H9 (cell line): Measurements from ENCODE around the gene NQO1. TPM values are rescaled to one million over a fixed set of nuclear protein-coding genes. Genes with fewer than 3 reads are reported as not detected.
A peak's percentile ranks its signal among the peaks of the same experiment; 100 is the strongest.

ENCODE experiments used
- DNase-seq: peaks from one replicate; pipeline ENCODE4 v3.0.0-alpha.2; 2017
- H2AFZ ChIP-seq: one replicate; pipeline ENCODE4 v1.6.1; 2013; ENCODE audit warnings: mild to moderate bottlenecking, low read length, control low read depth, moderate library complexity
- H2AK5ac ChIP-seq: 2 replicates; pipeline ENCODE4 v1.6.1; 2013; ENCODE audit warnings: low read length, control low read depth, mixed read lengths; ENCODE audit not compliant: insufficient read length
- H2BK120ac ChIP-seq: one replicate; pipeline ENCODE4 v1.6.1; 2013; ENCODE audit warnings: low read depth, mild to moderate bottlenecking, low read length, control low read depth, inconsistent platforms; ENCODE audit not compliant: poor library complexity, severe bottlenecking
- H2BK12ac ChIP-seq: 2 replicates; pipeline ENCODE4 v1.6.1; 2013; ENCODE audit warnings: low read length, control low read depth, mixed read lengths, low read depth; ENCODE audit not compliant: insufficient read length
- H2BK15ac ChIP-seq: 2 replicates; pipeline ENCODE4 v1.6.1; 2013; ENCODE audit warnings: low read depth, low read length, control low read depth
- H2BK20ac ChIP-seq: one replicate; pipeline ENCODE4 v1.6.1; 2013; ENCODE audit warnings: low read depth, mild to moderate bottlenecking, low read length, control low read depth, inconsistent platforms; ENCODE audit not compliant: poor library complexity, severe bottlenecking
- H2BK5ac ChIP-seq: 2 replicates; pipeline ENCODE4 v1.6.1; 2013; ENCODE audit warnings: low read length, control low read depth, mixed read lengths; ENCODE audit not compliant: insufficient read length
- H3K14ac ChIP-seq: 2 replicates; pipeline ENCODE4 v1.6.1; 2013; ENCODE audit warnings: low read length, control low read depth; ENCODE audit not compliant: insufficient read depth
- H3K18ac ChIP-seq: 2 replicates; pipeline ENCODE4 v1.6.1; 2013; ENCODE audit warnings: low read depth, mild to moderate bottlenecking, mixed read lengths, low read length, control low read depth; ENCODE audit not compliant: insufficient read length
- H3K23ac ChIP-seq: 2 replicates; pipeline ENCODE4 v1.6.1; 2013; ENCODE audit warnings: low read length, control low read depth, mixed read lengths, low read depth; ENCODE audit not compliant: insufficient read length
- H3K23me2 ChIP-seq: 2 replicates; pipeline ENCODE4 v1.6.1; 2013; ENCODE audit warnings: low read depth, mild to moderate bottlenecking, mixed read lengths, low read length, control low read depth; ENCODE audit not compliant: insufficient read length, poor library complexity, severe bottlenecking
- H3K27ac ChIP-seq: 2 replicates; pipeline ENCODE4 v1.5.1; 2013; ENCODE audit warnings: low read length, control low read depth, mixed read lengths, low read depth; ENCODE audit not compliant: insufficient read length
- H3K27me3 ChIP-seq: 2 replicates; pipeline ENCODE4 v1.6.1; 2013; ENCODE audit warnings: low read length, control low read depth, inconsistent platforms; ENCODE audit not compliant: insufficient read depth
- H3K4ac ChIP-seq: 2 replicates; pipeline ENCODE4 v1.6.1; 2013; ENCODE audit warnings: low read depth, mild to moderate bottlenecking, control low read depth, inconsistent platforms, low read length, moderate library complexity
- H3K4me1 ChIP-seq: 2 replicates; pipeline ENCODE4 v1.6.1; 2013; ENCODE audit warnings: low read length, control low read depth, inconsistent platforms; ENCODE audit not compliant: insufficient read depth
- H3K4me2 ChIP-seq: 2 replicates; pipeline ENCODE4 v1.6.1; 2013; ENCODE audit warnings: low read length, control low read depth, mixed read lengths; ENCODE audit not compliant: insufficient read length, insufficient read depth
- H3K56ac ChIP-seq: 2 replicates; pipeline ENCODE4 v1.6.1; 2013; ENCODE audit warnings: low read depth, mild to moderate bottlenecking, mixed read lengths, low read length, control low read depth; ENCODE audit not compliant: insufficient read length
- H3K79me1 ChIP-seq: 2 replicates; pipeline ENCODE4 v1.6.1; 2013; ENCODE audit warnings: low read depth, mild to moderate bottlenecking, moderate library complexity, low read length, control low read depth, inconsistent platforms; ENCODE audit not compliant: insufficient read depth, poor library complexity, severe bottlenecking
- H3K79me2 ChIP-seq: 2 replicates; pipeline ENCODE4 v1.6.1; 2013; ENCODE audit warnings: low read length, control low read depth, inconsistent platforms; ENCODE audit not compliant: insufficient read depth
- H3K9ac ChIP-seq: 2 replicates; pipeline ENCODE4 v1.6.1; 2013; ENCODE audit warnings: low read length, control low read depth, mixed read lengths; ENCODE audit not compliant: insufficient read length; ENCODE audit errors: extremely low read depth
- H3K9me3 ChIP-seq: one replicate; pipeline ENCODE4 v1.6.1; 2013; ENCODE audit warnings: low read depth, low read length, inconsistent platforms; ENCODE audit not compliant: control insufficient read depth
- H3T11ph ChIP-seq: one replicate; pipeline ENCODE4 v1.6.1; 2013; ENCODE audit warnings: mild to moderate bottlenecking, low read length, control low read depth, inconsistent platforms
- H4K20me1 ChIP-seq: one replicate; pipeline ENCODE4 v1.6.1; 2013; ENCODE audit not compliant: control insufficient read depth, insufficient read length, insufficient read depth
- H4K5ac ChIP-seq: 2 replicates; pipeline ENCODE4 v1.6.1; 2013; ENCODE audit warnings: low read depth, mild to moderate bottlenecking, mixed read lengths, low read length, control low read depth; ENCODE audit not compliant: insufficient read length
- H4K8ac ChIP-seq: replicated peaks from 2 replicates; pipeline ENCODE4 v1.6.1; 2013; ENCODE audit warnings: low read length, control low read depth, mixed read lengths, low read depth; ENCODE audit not compliant: insufficient read length
- H4K91ac ChIP-seq: 2 replicates; pipeline ENCODE4 v1.6.1; 2013; ENCODE audit warnings: low read depth, mild to moderate bottlenecking, moderate library complexity, mixed read lengths, low read length, control low read depth; ENCODE audit not compliant: insufficient read length
- H3K27ac Mint-ChIP-seq, 3 experiments: 2 replicates in 2 of 3; 3 replicates in 1 of 3; pipeline ENCODE4 v1.8.0; 2020 to 2021; ENCODE audit warnings: mixed read lengths in 3 of 3, mild to moderate bottlenecking in 1 of 3, moderate library complexity in 1 of 3
- H3K27me3 Mint-ChIP-seq: 2 replicates; pipeline ENCODE4 v1.8.0; 2021; ENCODE audit warnings: low read depth, mild to moderate bottlenecking, moderate library complexity, mixed read lengths
- H3K36me3 Mint-ChIP-seq, 3 experiments: 2 replicates in 2 of 3; 3 replicates in 1 of 3; pipeline ENCODE4 v1.8.0; 2020 to 2021; ENCODE audit warnings: low read depth in 3 of 3, mixed read lengths in 3 of 3; ENCODE audit not compliant: insufficient read depth in 1 of 3
- H3K4me1 Mint-ChIP-seq, 2 experiments: 2 replicates each; pipeline ENCODE4 v1.8.0; 2020; ENCODE audit warnings: mixed read lengths in 2 of 2
- H3K4me3 Mint-ChIP-seq, 2 experiments: 2 replicates in 1 of 2; 3 replicates in 1 of 2; pipeline ENCODE4 v1.8.0; 2020 to 2021; ENCODE audit warnings: mild to moderate bottlenecking in 2 of 2, mixed read lengths in 2 of 2, moderate library complexity in 1 of 2
- H3K9me3 Mint-ChIP-seq, 2 experiments: 2 replicates in 1 of 2; 3 replicates in 1 of 2; pipeline ENCODE4 v1.8.0; 2020; ENCODE audit warnings: mild to moderate bottlenecking in 2 of 2, mixed read lengths in 2 of 2, moderate library complexity in 1 of 2
- WGBS: extraction: QIAGEN DNeasy Blood & Tissue Kit; methylation state at CpG from one replicate; pipeline ENCODE4 v1.1.7; 2013; ENCODE audit warnings: missing lambda C conversion rate, low lambda C conversion rate, mixed read lengths; ENCODE audit not compliant: insufficient read length; ENCODE audit errors: extremely low coverage; 5-methylcytosine and 5-hydroxymethylcytosine counted together
- total RNA-seq: library from RNA; stranded (reverse); gene quantifications from 2 replicates; pipeline ENCODE4 v1.2.1, GENCODE V29; 2021
- TF ChIP-seq, protein P1 (sequence below): fragments of 200-600 bp; sonication (generic); conservative IDR thresholded peaks from 3 replicates; pipeline ENCODE4 v1.8.0; 2021; ENCODE audit warnings: antibody characterized with exemption, mild to moderate bottlenecking

Gene NQO1
- total RNA-seq, 1 experiment from 2014 or later: 64.6 TPM

DNA sequence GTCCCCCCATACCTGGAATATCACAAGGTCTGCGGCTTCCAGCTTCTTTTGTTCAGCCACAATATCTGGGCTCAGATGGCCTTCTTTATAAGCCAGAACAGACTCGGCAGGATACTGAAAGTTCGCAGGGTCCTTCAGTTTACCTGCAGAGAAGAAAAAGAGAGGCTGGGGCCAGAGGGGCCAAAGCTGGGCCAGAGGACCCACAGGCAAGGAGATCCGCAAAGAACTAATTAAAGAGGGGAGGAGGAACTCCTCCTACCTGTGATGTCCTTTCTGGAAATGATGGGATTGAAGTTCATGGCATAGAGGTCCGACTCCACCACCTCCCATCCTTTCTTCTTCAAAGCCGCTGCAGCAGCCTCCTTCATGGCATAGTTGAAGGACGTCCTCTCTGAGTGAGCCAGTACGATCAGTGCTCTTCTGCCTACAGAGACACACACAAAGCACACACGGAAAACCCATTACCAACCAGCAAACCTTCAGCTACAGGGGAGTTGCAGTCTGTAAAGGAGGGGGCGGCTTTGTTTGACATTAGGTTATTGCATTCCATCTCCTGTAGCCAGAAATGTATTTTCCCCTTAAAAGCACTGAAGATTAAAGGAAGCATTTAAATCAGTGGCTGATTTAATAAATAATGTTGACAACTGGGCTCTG, 8.1 kb downstream of the NQO1 start:
- Histone ChIP-seq H2AFZ (no peak overlapping the region), H3K27me3 (no peaks in the 10 kb centered on the region), H2AK5ac (no peak overlapping the region), H3K9me3 (no peaks in the 10 kb centered on the region), H3K4me1 (no peaks in the 10 kb centered on the region), H3T11ph (no peak overlapping the region), H4K91ac (no peak overlapping the region), H2BK20ac (no peak overlapping the region), H3K18ac (no peak overlapping the region), H3K4me2 (no peak overlapping the region), H3K14ac (no peak overlapping the region), H3K23ac (no peak overlapping the region), H3K56ac (no peak overlapping the region), H2BK15ac (no peak overlapping the region), H2BK12ac (no peak overlapping the region), H3K79me1 (no peaks in the 10 kb centered on the region), H3K23me2 (no peaks in the 10 kb centered on the region), H3K79me2 (no peaks in the 10 kb centered on the region), H4K8ac (no peak overlapping the region), H3K9ac (no peak overlapping the region), H3K27ac (no peak overlapping the region), H4K5ac (no peak overlapping the region), H2BK5ac (no peak overlapping the region), H3K4ac (no peak overlapping the region), H2BK120ac (no peak overlapping the region), H4K20me1 (no peaks in the 10 kb centered on the region)
- peaks cover 2 to 40% (median 22%) of the 10 kb centered on the region in 3 experiments; a peak in 6 of 7 replicates for H3K36me3 Mint-ChIP-seq
- peaks cover 3 to 8% of the 10 kb centered on the region in 2 experiments; a peak in 3 of 4 replicates for H3K4me1 Mint-ChIP-seq
- WGBS: no CpG with 5 or more reads among the region's 10 CpGs
- no peaks in the 10 kb centered on the region for H3K9me3 Mint-ChIP-seq
- no peaks in the 10 kb centered on the region for H3K27me3 Mint-ChIP-seq
- no peak for DNase-seq
- TF ChIP-seq, protein P1, sequence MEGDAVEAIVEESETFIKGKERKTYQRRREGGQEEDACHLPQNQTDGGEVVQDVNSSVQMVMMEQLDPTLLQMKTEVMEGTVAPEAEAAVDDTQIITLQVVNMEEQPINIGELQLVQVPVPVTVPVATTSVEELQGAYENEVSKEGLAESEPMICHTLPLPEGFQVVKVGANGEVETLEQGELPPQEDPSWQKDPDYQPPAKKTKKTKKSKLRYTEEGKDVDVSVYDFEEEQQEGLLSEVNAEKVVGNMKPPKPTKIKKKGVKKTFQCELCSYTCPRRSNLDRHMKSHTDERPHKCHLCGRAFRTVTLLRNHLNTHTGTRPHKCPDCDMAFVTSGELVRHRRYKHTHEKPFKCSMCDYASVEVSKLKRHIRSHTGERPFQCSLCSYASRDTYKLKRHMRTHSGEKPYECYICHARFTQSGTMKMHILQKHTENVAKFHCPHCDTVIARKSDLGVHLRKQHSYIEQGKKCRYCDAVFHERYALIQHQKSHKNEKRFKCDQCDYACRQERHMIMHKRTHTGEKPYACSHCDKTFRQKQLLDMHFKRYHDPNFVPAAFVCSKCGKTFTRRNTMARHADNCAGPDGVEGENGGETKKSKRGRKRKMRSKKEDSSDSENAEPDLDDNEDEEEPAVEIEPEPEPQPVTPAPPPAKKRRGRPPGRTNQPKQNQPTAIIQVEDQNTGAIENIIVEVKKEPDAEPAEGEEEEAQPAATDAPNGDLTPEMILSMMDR: no peak
- H3K4me3 Mint-ChIP-seq: no peak overlapping the region
- H3K27ac Mint-ChIP-seq: peak overlapping the region in 1 of 3 experiments; percentile 61; a peak in 2 of 7 replicates
